Activated CD8-positive, alpha-beta memory T cell treated with anti-CD3 and anti-CD28 coated beads for 4 hours (primary cell): ENCODE measurements around the gene ZNF664.
A peak's percentile ranks its signal among the peaks of the same experiment; 100 is the strongest.

Source experiments
- DNase-seq, 2 donors: peaks; one replicate each; pipeline ENCODE4 v3.0.0-alpha.2; 2020; ENCODE audit warnings: low read depth in 2 of 2

The ZNF664 gene

DNA sequence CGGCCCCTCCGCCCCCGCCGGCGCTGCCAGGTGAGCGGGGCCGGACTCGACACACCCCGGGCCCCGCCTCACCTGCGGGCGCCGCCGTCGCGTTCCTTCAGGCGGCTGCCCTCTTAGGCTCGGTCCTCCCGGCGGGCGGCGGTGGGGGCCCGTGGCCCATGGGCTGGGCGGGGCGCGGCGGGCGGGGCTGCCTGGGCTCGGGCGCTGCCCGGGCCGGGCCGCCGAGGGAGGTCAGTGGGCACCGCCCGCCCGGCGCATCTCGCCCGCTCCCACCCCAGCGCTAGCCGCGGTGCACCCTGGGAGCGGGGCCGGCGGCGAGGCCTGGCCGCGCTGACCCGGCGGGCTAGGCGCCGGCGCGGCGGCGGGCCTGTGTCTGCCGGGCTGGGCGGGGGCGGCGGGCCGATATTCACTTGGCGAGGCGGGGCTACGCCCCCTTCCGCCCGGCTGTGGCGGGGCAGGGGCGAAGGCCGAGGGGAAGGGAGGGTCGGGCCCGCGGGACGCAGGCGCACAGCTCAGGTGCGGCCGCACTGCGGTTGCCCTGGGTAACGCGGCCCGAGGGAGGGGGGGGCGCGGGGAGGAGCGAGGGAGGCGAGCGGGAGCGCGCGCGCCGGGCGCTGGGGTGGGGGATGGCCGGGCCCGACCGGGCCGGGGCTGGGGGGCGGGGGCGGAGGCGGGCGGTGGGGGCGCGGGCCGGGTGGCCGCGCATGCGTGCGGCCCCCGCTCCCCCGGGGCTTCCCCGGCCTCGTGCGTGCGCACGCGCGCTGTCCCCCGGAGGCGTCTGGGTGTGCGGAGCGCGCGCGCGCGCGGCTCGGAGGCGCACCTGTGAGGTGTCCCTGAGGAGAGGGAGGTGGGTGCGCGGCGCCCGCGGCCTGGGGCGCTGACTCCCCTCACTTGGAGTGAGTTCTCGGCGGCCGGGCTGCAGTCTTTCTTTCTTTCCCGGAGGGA lies at the start of gene ZNF664, which contains the start of gene CCDC92:
Gene ZNF664 (plus strand): TSS at position 759 of the 945 bp plus-strand sequence. CDS start 38,930 bp downstream, outside the sequence.
Gene CCDC92 (minus strand): TSS at position 375 of the 945 bp plus-strand sequence. CDS start 28,526 bp downstream, outside the sequence.
- DNase-seq, result peak; percentile 89 to 94

DNA sequence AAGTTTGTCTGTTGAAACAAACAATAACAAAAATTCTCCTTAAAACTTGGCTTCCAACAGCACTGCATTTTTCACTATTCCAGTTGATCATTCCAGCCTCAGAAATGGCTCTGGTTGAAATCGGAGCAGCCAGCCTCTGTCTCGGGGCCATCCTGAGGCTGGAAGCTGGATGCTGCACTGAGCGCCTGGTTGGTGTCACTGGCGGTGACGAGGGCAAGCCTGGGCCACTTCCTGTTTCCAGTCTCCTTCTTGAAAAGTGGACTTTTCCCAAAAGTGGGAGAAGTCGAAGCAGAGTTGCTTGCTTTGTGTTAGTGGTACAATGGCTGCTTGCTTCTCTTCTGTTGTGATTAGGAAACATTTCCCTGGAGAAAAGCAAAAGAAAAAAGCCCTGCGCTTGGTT lies 49.1 kb upstream of the ZNF664 start:
- no peak for DNase-seq

DNA sequence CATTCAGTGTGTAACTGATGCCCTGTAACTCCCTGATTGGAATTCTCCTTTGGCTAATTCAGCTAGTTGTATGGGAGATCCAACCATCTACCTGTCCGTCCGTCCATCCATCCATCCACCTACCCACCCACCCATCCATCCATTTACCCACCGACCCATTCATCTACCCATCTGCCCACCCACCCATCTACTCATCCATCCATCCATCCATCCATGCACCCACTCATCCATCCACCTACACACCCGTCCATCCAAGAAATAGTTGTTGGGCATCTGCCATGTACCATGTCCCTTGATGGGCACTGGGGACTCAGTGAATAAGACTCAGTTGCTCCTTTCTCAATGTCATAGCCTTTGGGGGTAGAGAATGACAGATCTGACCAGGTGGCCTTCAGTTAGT lies 48.5 kb upstream of the ZNF664 start:
- DNase-seq, result no peak

DNA sequence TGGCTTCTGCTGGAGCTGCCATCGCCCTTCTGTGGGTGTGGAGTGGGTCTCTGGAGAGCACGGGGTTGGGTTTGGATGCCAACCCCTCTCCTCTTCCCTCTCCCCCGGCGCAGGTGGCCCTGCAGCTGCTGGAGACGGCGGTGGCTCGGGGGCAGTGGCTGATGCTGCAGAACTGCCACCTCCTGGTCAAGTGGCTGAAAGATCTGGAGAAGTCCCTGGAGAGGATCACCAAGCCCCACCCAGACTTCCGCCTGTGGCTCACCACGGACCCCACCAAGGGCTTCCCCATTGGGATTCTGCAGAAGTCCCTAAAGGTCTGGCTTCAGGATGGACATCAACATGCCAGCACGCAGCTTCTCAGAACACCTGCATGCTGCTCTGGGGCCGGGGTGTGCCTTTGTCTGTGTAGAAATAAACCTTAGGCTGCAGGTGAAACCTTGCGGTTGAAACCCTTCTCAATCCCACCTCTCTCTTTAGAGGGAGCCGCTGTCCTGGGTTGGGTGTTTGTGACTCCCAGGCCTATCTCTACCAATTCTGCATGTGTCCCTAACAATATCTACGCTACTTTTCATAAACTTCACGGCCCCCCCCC lies 44.6 kb upstream of the ZNF664 start:
- no peak for DNase-seq

DNA sequence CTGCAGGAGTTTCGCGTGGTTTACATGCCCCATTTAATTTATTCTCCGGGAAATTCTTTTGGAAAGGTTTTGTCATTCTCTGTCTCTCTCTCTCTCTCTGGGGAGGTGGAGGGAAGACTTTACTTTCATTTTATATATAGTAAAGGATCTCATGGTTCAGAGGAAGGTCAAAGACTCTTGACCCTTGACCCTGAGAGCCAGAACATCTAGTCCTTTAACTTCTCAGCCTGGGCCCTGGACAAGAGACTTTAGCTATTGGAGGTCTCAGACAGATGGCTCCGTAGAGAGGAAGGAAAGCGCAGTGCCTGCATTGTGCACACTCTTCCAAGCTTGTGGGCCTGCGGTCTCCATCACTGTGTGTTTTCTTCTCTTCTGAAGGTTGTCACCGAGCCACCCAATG lies 44.1 kb upstream of the ZNF664 start:
- DNase-seq, result no peak

DNA sequence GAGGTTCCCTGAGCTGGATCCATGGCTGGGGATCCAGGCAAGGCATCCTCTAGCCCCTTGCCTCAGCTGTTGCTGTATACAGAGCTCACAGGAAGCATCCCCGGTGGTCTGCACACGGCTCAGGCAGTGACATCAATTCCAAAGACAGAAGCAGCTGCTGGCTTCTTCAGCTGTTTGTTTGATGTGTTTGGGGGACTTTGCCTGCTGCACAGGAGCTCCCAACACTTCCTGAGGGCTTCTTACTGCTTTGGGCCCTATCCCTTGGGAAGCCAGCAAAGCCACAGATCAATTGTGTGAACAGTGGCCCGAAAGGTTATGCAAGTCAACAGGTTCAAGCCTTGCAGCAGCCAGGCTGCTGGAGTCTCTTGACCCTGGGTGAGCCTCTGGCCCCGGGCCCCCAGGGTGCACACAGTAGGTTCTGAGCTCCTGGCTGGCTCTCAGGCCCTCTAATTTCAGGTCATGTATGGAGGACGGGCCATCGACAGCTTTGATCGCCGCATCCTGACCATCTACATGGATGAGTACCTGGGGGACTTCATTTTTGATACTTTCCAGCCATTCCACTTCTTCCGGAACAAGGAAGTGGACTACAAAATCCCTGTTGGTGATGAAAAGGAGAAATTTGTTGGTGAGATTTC lies 43.0 kb upstream of the ZNF664 start:
- no peak for DNase-seq

DNA sequence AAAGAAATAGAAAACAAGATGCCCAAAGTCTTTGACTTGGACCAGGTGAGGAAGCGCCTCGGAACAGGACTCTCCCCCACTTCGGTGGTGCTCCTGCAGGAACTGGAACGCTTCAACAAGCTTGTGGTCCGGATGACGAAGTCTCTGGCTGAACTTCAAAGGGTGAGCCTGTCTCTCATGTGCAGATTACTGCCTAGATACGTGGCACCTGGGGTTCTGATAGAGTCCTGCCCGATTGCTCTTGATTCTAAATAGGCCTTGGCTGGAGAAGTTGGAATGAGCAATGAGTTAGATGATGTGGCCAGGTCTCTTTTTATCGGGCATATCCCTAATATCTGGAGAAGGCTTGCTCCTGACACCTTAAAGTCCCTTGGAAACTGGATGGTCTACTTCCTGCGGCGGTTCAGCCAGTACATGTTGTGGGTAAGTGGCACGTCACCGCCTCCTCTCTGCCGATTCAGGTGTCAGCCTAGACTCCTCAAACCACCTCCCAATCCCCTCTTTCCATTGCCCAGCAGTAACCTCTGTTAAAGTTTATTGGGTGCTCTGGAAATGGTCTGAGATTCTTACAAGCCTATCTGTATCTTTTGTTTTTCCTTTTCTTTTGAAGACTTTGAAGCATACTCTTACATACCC lies 41.2 kb upstream of the ZNF664 start:
- peak in 1 of 2 donors; percentile 26 for DNase-seq

DNA sequence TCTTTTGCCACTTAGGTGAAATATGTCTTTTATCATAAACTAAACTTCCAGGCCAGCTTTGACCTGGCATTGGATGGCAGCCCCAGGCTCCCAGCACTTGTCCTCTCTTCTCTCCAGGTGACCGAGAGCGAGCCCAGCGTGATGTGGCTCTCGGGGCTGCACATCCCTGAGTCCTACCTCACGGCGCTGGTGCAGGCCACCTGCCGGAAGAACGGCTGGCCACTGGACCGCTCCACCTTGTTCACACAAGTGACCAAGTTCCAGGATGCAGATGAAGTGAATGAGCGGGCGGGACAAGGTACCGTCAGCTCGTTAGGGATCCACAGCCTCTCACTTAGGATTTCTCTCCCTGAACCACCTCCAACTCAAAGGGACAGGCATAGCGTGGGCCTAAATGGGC lies 39.8 kb upstream of the ZNF664 start:
- DNase-seq, result no peak

DNA sequence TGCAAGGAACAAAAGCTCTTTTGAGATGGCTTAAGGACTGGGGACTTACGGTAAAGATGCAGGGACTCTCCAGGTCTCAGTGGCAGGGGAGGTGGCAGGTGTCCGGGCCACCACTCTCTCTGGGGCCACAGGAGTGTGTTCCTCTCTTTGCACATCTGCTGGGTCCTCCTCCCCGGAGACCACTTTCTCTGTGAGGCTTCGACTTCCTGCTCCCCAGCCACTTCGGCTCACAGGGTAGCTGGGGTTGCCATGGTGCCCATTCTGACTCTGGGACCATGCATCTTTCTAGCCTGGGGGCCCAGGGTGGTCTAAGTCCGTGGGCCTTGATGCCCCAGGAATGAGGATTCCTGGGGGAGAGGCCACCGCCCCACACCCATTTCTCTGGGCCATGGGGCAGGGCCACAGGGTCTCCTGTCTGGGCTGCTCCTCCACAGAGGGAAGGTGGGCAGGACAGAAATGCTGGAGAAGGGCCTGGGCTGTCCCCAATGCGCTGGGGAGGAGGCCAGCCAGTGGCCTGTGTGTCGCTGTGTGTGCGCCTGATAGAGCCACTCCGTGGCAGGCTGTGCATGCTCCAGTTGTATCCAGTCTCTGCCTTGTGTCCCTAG lies 38.9 kb upstream of the ZNF664 start:
- DNase-seq, result no peak

DNA sequence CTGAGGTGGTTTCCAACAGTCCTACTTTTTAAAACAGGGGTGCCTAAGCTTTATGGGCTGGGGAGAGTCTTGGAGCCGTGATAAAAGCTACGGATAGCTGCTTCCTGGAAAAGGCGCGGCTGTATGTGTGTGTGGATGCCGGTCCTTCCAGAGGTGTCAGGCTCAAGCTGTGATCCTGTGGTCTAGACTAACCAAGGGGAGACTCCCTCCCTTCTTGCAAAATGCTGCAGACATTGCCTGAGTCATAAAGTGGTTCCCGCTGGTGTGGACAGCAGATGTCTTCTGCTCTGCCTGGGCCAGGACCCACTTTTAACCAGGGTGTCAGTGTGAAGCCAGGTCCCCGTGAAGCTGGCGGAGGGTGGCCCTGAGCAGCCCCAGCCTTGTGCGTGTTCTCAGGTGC lies 38.2 kb upstream of the ZNF664 start:
- no peak for DNase-seq

DNA sequence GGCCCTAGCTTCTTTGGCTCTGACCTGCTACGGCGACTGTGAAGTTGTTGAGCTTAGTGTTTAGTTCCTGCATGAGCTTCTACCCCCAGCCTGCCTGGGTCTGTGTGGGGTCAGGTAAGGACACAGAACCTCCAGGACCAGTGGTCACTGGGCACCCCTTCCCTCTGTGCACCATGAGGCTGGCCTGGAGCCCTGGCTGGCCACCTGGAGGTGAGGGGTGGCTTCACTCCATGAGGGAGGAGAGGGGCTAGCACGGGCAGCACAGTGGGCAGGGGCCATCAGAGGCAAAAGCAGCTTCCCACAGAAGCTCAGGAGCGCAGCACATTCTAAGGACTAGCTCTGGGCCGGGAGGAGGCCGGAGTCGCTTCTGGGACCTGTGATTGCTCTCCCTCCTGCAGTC lies 37.1 kb upstream of the ZNF664 start:
- no peak for DNase-seq

DNA sequence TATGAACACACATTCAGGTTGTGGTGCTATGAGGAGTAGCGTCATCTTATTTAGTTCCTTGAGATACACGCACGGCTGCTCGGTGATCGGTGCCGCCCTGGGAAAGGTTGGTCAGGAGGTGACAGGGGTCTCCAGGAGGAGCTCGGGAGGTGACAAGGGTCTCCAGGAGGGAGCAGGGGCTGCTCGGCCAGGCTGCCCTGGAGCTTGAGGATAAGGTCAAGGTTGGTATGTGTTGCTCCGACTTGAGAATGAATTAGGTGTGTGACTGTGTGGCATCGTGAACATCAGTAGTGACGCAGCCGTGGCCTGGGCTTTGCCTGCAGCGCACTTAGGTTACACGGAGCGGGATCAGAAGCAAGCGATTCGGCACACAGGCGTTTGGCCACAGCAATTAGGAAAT lies 36.5 kb upstream of the ZNF664 start:
- no peak for DNase-seq

DNA sequence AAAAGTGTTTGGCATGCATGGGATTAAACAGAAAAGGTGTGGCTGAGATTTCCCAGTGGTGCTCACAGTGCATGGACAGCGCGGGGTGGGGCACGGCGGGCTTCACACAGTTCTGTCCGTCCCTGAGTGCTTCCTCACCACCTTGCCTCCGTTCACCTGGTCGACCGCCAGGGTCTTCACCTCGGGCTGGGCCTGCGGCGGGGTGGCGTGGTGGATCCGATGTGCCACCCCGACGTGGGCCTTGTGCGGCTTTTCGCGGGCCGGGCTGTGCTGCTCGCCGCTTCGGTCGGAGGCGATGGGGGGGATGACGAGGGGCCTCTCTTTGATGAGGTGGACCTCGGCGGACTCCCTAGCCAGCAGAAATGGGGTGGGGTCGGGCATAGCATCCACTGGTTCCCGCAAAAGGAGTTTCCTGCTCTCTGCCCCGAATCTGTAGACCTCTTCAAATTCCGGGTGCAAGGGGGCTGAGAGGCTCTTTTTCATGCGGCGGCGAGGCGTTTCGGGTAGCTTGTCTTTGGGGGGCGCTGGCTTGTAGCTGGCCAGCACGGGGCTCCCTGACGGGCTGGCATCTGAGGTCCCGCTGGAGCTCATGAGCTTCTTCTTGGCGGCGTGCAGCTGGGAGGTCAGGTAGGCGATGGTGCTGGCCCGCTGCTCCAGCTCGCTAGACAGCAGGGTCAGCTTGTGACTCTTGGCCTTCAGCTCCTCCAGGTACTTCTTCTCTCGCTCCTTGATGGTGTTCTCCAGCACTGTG lies 35.9 kb upstream of the ZNF664 start:
- DNase-seq, result no peak

DNA sequence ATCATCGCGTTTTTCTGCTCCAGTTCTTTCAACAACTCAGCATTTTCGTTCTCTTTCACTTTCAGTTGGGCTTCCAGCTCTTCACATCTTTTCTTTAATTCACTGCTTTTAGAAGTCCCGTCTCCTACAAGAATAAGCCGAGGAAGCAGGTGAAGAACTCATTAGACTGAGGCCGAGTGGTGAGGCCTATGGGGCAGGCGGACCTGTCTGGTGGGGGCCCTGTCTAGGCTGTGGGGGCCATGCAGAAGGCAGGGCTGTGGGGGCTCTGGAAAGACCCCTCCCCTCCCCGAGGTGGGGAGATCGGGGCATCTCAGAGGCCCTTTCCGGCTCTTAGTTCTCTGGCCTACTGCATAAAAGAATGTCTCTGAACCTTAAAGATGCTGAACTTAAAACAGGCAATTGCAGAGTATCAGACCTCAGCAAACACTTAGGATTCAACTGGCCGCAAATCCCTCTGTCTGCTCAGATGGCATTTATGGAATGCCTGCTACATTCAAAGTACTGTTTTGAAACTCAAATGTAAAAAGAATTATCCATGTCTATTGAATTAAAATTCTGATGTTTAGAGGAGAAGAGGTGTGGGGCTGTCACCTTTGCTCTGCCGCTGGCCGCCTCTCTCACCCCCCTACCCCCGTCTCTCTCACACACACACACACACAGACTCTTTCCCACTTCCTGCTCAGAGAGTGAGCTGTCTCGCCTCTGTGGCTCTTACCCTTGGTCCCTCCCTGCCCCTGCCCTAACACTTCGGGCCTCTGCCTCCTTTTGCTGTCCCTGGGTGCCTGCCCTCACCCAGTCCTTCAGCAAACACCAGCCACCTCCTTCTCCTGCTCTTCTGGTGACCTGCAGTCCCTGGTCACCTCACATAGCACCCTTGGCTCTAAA lies 35.1 kb upstream of the ZNF664 start:
- peak; percentile 31 to 36 for DNase-seq

DNA sequence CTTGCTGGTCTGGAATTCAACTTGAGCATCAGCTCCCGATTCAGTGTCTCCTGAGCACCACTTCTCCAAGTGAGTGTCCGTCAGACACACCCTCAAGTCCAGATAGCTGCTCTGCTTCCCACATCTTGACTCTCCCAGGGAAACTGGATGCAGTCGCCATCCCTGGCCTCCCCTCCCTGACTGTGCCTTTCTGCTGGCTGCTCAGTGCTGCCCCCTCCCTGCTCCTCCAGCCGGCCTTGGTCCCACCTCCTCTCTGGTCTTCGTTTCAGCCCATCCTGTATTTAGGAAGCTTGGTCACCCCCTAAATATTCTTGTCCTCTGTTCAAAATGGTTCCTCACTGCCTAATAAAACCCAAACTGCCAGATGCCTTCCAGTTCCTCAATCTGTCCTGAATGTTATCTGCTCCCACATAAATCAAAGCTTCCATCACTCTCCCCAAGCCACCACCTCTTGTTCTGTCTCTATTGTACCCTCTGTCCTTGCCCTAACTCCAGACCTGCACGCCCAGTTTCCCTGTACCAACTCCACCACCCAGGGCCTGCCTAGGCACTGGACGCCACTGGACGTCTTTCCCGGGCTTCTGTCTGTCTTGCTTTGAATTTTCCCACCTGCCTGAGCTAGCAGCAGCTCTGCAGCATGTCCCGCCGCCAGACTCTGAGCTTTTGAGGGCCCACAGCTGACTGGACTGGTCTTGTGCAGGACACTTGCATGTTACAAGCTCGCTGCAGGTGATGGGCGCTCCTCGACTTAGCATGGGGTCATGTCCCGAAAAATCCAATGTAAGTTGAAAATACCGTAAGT lies 34.1 kb upstream of the ZNF664 start:
- DNase-seq, result no peak

DNA sequence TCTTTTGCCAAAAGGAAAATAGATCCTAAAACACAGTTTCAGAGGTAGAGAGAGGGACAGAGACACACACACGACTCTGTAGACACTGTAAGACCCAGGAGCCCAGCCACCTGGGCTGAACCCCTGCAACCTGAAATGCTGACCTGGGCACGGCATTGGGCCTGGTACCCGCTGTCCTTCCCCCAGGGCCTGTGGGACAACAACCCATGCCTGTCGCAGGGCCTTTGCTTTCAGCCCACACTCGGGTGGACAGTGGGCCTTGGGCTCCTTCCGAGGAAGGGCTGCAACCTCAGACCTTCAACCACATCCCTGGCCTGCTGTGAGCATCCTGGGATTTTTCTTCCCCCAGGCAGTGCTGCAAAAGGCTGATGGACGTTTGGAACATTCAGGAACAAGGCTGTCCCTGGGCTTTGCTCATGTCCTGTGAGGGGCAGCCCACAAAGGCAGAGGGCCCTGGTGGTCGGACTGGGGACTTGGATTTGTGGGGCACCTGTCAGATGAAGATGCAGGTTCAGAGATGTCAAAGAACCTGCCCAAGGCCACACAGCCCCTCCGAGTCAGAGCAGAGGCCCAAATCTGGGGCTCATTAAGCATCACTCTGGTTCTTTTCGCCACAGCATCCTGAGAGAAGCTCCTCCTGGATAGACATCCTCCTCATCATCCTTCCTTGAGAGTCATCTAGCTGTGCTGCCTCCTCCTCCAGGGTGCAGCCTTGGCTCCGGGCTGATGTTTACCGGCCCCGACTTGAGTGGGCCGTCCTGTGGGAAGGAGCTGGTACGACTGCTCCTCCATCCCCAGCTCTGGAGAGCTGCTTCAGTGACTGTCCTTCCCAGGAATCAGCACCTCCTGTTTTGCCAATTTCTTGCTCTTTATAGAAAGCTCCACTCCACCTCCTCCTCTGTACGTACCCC lies 33.0 kb upstream of the ZNF664 start:
- no peak for DNase-seq

DNA sequence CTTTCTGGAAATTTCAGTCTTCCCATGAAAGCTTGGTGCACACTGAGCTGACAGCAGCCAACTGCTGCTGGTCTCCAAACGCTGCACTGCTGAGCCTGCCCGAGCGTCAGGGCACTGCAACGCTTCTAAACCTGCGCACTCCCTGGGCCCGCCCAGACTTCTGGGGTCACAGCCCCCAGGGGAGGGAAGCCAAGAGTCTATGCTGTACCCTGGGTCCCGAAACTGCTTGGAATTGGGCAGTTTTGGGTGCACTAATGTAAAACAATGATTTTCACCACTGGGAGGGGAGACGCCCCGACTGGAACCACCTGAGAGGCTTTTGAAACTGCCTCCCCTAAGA lies 32.4 kb upstream of the ZNF664 start:
- no peak for DNase-seq

DNA sequence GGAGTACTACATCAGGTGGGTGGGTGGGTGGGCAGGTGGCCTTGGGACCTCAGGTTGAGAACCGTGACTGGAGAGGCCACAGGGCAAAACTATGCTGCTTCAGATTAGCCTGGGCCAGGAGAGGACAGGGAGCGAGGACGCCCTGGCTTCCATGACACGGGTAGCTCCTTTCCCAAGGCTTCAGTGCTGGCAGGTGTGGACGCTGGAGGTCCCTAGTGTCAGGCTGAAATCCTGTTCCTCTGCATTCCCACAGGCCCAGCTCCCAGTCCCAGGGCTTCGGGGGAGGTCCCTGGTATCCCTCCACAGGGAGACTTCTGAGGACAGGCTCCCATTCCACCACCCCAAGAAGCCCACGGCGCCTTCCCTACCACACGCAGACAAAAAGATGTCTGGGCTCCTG lies 32.0 kb upstream of the ZNF664 start:
- no peak for DNase-seq
